Neural progenitor cell (in vitro differentiated cells): ENCODE measurements around the gene ASTN1.

Experiments
- EZH2 ChIP-seq: fragments of 200-600 bp; sonication (generic); IDR thresholded peaks from 2 replicates; pipeline ENCODE4 v1.6.1; 2017; ENCODE audit warnings: antibody characterized with exemption, mild to moderate bottlenecking, moderate library complexity
- TF ChIP-seq, protein P1 (sequence below): fragments of 200-600 bp; sonication (generic); IDR thresholded peaks from 2 replicates; pipeline ENCODE4 v1.5.1; 2017; ENCODE audit warnings: antibody characterized with exemption, mild to moderate bottlenecking

DNA sequence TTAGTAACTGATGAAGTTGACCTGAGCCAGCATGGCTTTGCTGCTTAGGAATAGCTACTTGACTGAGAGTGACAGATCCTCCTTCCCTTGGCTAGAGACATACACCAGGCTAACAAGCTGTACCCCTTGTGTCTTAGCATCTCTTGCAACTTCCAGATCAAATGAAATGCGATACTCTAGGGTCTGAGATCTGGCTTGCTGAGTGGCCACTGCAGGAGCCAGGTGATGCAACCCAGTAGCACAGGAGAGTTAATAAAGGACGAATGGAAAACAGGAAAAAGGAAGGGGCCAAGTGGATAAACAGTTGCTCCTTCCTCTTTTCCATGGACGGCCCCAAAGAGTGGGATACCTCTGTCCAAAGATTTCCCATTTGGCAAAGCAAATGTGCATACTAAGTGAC, 38.2 kb downstream of the ASTN1 start:
- no peak for TF ChIP-seq EZH2
- TF ChIP-seq, protein P1, sequence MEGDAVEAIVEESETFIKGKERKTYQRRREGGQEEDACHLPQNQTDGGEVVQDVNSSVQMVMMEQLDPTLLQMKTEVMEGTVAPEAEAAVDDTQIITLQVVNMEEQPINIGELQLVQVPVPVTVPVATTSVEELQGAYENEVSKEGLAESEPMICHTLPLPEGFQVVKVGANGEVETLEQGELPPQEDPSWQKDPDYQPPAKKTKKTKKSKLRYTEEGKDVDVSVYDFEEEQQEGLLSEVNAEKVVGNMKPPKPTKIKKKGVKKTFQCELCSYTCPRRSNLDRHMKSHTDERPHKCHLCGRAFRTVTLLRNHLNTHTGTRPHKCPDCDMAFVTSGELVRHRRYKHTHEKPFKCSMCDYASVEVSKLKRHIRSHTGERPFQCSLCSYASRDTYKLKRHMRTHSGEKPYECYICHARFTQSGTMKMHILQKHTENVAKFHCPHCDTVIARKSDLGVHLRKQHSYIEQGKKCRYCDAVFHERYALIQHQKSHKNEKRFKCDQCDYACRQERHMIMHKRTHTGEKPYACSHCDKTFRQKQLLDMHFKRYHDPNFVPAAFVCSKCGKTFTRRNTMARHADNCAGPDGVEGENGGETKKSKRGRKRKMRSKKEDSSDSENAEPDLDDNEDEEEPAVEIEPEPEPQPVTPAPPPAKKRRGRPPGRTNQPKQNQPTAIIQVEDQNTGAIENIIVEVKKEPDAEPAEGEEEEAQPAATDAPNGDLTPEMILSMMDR = no peak
